ENCODE data around the gene MRPS11. TPM values are rescaled to one million over a fixed set of nuclear protein-coding genes. Genes with fewer than 3 reads are reported as not detected.

MRPS11 gene
- total RNA-seq, 2 donors from 2014 or later = 45.7 to 73.6 TPM

DNA sequence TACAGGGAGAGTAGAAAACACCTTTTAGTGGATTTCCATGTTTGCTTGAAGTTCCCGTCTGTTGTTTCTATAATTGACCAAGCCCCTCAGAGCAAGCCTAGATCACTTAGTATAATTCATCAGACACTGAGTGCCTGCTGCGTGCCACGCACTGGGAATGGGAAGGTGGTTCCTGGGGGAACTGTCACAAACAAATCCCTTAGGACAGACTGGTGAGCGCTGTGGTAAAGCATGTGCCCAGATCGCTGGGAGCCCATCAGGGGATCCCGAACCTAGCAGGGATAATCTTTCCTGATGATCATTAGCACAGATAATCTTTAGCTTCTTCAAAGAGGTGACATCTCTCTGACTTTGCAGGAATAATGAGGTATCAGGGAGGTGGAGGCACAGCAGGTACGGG is 9.6 kb downstream of the MRPS11 start:
- Histone ChIP-seq H3K36me3 (peaks cover 5% of the 10 kb centered on the region), H3K9me3 (no peaks in the 10 kb centered on the region), H3K27ac (no peak overlapping the region), H3K4me1 (no peaks in the 10 kb centered on the region), H3K9ac (ENCODE audit: low read depth in 2 of 2, low read length in 2 of 2) (no peak overlapping the region), H3K4me3 (no peak overlapping the region), H3K27me3 (no peaks in the 10 kb centered on the region)
- TF ChIP-seq, protein P1, sequence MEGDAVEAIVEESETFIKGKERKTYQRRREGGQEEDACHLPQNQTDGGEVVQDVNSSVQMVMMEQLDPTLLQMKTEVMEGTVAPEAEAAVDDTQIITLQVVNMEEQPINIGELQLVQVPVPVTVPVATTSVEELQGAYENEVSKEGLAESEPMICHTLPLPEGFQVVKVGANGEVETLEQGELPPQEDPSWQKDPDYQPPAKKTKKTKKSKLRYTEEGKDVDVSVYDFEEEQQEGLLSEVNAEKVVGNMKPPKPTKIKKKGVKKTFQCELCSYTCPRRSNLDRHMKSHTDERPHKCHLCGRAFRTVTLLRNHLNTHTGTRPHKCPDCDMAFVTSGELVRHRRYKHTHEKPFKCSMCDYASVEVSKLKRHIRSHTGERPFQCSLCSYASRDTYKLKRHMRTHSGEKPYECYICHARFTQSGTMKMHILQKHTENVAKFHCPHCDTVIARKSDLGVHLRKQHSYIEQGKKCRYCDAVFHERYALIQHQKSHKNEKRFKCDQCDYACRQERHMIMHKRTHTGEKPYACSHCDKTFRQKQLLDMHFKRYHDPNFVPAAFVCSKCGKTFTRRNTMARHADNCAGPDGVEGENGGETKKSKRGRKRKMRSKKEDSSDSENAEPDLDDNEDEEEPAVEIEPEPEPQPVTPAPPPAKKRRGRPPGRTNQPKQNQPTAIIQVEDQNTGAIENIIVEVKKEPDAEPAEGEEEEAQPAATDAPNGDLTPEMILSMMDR (IDR thresholded peaks at IDR 0.05) = no peak
- no peak for DNase-seq
- intact Hi-C loops (cut with DNase I) = loop anchor here (5.0 to 10.0 kb wide), 2 partner anchors 135 to 358 kb away; no protein-coding TSS in a partner anchor

GRCh38 chr15:88477904-88478303 is 10.4 kb downstream of the MRPS11 start:
- Histone ChIP-seq H3K36me3 (peaks cover 5% of the 10 kb centered on the region), H3K9me3 (no peaks in the 10 kb centered on the region), H3K27me3 (no peaks in the 10 kb centered on the region), H3K9ac (ENCODE audit: low read depth in 2 of 2, low read length in 2 of 2) (no peak overlapping the region), H3K27ac (no peak overlapping the region), H3K4me1 (no peaks in the 10 kb centered on the region), H3K4me3 (no peak overlapping the region)
- intact Hi-C loops (cut with DNase I) = loop anchor here (5.0 to 10.0 kb wide), 2 partner anchors 134 to 357 kb away; no protein-coding TSS in a partner anchor
- no peak for DNase-seq
- TF ChIP-seq, protein P1 (IDR thresholded peaks at IDR 0.05) = no peak

GRCh38 chr15:88479169-88479568 is 11.7 kb downstream of the MRPS11 start:
- TF ChIP-seq, protein P1 (IDR thresholded peaks at IDR 0.05) = no peak
- Histone ChIP-seq H3K4me3 (no peak overlapping the region), H3K36me3 (no peaks in the 10 kb centered on the region), H3K27me3 (no peaks in the 10 kb centered on the region), H3K9me3 (no peaks in the 10 kb centered on the region), H3K9ac (ENCODE audit: low read depth in 2 of 2, low read length in 2 of 2) (no peak overlapping the region), H3K4me1 (no peaks in the 10 kb centered on the region), H3K27ac (no peak overlapping the region)
- intact Hi-C loops (cut with DNase I) = loop anchor here (5.0 to 10.0 kb wide), 2 partner anchors 133 to 356 kb away; no protein-coding TSS in a partner anchor
- no peak for DNase-seq

GRCh38 chr15:88480981-88481380 is 13.5 kb downstream of the MRPS11 start:
- no peak for DNase-seq
- H3K27me3 ChIP-seq = no peaks in the 10 kb centered on the region
- no peak overlapping the region for H3K4me3 ChIP-seq
- H3K27ac ChIP-seq = no peak overlapping the region
- TF ChIP-seq, protein P1 (IDR thresholded peaks at IDR 0.05) = no peak
- H3K9ac ChIP-seq (ENCODE audit: low read depth in 2 of 2, low read length in 2 of 2) = no peak overlapping the region
- no peaks in the 10 kb centered on the region for H3K9me3 ChIP-seq
- H3K4me1 ChIP-seq = no peaks in the 10 kb centered on the region
- intact Hi-C loops (cut with DNase I) = no loop called here
- H3K36me3 ChIP-seq = no peaks in the 10 kb centered on the region

GRCh38 chr15:88482263-88482662 is 14.8 kb downstream of the MRPS11 start:
- no peaks in the 10 kb centered on the region for H3K4me1 ChIP-seq
- no peaks in the 10 kb centered on the region for H3K27me3 ChIP-seq
- no peaks in the 10 kb centered on the region for H3K9me3 ChIP-seq
- H3K36me3 ChIP-seq = no peaks in the 10 kb centered on the region
- no peak overlapping the region for H3K9ac ChIP-seq (ENCODE audit: low read depth in 2 of 2, low read length in 2 of 2)
- H3K4me3 ChIP-seq = no peak overlapping the region
- intact Hi-C loops (cut with DNase I) = no loop called here
- DNase-seq = no peak
- no peak overlapping the region for H3K27ac ChIP-seq
- TF ChIP-seq, protein P1 (IDR thresholded peaks at IDR 0.05) = no peak
